Tibial artery (tissue), 4 donors: Measurements from ENCODE around the gene ERC1.

Source experiments
- DNase-seq, 2 donors: peaks; one replicate each; pipeline ENCODE4 v3.0.0-alpha.2; 2019
- H3K27ac ChIP-seq, 2 donors: fragments of 200-600 bp; sonication (generic) in 1 of 2; 1 replicate in 1 of 2; 2 replicates in 1 of 2; pipeline ENCODE4 v1.5.1; 2018 to 2019; ENCODE audit warnings: mild to moderate bottlenecking in 1 of 2
- H3K27me3 ChIP-seq, 2 donors: fragments of 200-600 bp; sonication (generic) in 1 of 2; one replicate each; pipeline versions ENCODE4 v1.5.1 to v1.6.0; 2016 to 2019
- H3K36me3 ChIP-seq, 3 donors: fragments of 200-600 bp; sonication (generic) in 2 of 3; one replicate each; pipeline ENCODE4 v1.5.1; 2016 to 2019; ENCODE audit warnings: mild to moderate bottlenecking in 2 of 3
- H3K4me1 ChIP-seq, 4 donors: fragments of 200-600 bp; sonication (generic) in 2 of 4; 1 replicate in 3 of 4; 2 replicates in 1 of 4; pipeline ENCODE4 v1.5.1; 2016 to 2019
- H3K4me3 ChIP-seq, 2 donors: fragments of 200-600 bp; sonication (generic) in 1 of 2; 1 replicate in 1 of 2; 2 replicates in 1 of 2; pipeline ENCODE4 v1.5.1; 2018 to 2019; ENCODE audit warnings: mild to moderate bottlenecking in 2 of 2
- H3K9me3 ChIP-seq, 3 donors: fragments of 200-600 bp; sonication (generic) in 1 of 3; one replicate each; pipeline ENCODE4 v1.5.1; 2016 to 2019
- CTCF ChIP-seq, 2 experiments: fragments of 200-600 bp in 1 of 2; fragments of 450-650 bp in 1 of 2; IDR thresholded peaks; one replicate each; pipeline ENCODE4 v1.5.1; 2017 to 2019; ENCODE audit warnings: antibody characterized with exemption in 2 of 2, mild to moderate bottlenecking in 1 of 2, moderate library complexity in 1 of 2
- intact Hi-C: fragments of 100-400 bp; cut with DNase I; formaldehyde crosslinking; loops from one replicate; pipeline ENCODE4 v1.15.0; 2023; ENCODE audit warnings: low total_unique reads

ERC1 gene

GRCh38 chr12:1199700-1200099 is 208.7 kb downstream of the ERC1 start:
- Histone ChIP-seq H3K9me3 (no peaks in the 10 kb centered on the region), H3K27ac (no peak overlapping the region), H3K4me3 (no peak overlapping the region), H3K4me1 (peaks cover 0 to 11% (median 0%) of the 10 kb centered on the region in 4 donors), H3K36me3 (peaks cover 4 to 27% (median 14%) of the 10 kb centered on the region in 3 donors), H3K27me3 (no peaks in the 10 kb centered on the region)
- DNase-seq, result no peak
- intact Hi-C loops, result no loop called here
- TF ChIP-seq CTCF (IDR thresholded peaks at IDR 0.05), result no peak

GRCh38 chr12:1201030-1201429 is 210.0 kb downstream of the ERC1 start:
- intact Hi-C loops, result no loop called here
- Histone ChIP-seq H3K4me1 (peaks cover 0 to 22% (median 4%) of the 10 kb centered on the region in 4 donors), H3K36me3 (peaks cover 4 to 22% (median 14%) of the 10 kb centered on the region in 3 donors), H3K9me3 (no peaks in the 10 kb centered on the region), H3K4me3 (no peak overlapping the region), H3K27me3 (no peaks in the 10 kb centered on the region), H3K27ac (no peak overlapping the region)
- no peak for TF ChIP-seq CTCF (IDR thresholded peaks at IDR 0.05)
- no peak for DNase-seq

GRCh38 chr12:1201886-1202285 is 210.9 kb downstream of the ERC1 start:
- intact Hi-C loops, result no loop called here
- no peak overlapping the region for H3K4me3 ChIP-seq
- TF ChIP-seq CTCF (IDR thresholded peaks at IDR 0.05), result no peak

GRCh38 chr12:1203735-1204019 is 212.7 kb downstream of the ERC1 start:
- Histone ChIP-seq H3K27ac (peak overlapping the region in 1 of 2 donors; percentile 53), H3K27me3 (no peaks in the 10 kb centered on the region), H3K9me3 (no peaks in the 10 kb centered on the region), H3K36me3 (peaks cover 0 to 4% (median 2%) of the 10 kb centered on the region in 3 donors), H3K4me3 (no peak overlapping the region), H3K4me1 (peaks cover 0 to 30% (median 6%) of the 10 kb centered on the region in 4 donors)
- TF ChIP-seq CTCF (IDR thresholded peaks at IDR 0.05), result no peak
- intact Hi-C loops, result no loop called here
- DNase-seq, result no peak

More at GRCh38 chr12:1201886-1202285, 210.9 kb downstream of the ERC1 start:
- DNase-seq, result no peak
- Histone ChIP-seq H3K36me3 (peaks cover 4 to 17% (median 14%) of the 10 kb centered on the region in 3 donors), H3K27me3 (no peaks in the 10 kb centered on the region), H3K9me3 (no peaks in the 10 kb centered on the region), H3K4me1 (peaks cover 0 to 30% (median 6%) of the 10 kb centered on the region in 4 donors), H3K27ac (no peak overlapping the region)

GRCh38 chr12:1204581-1205121 is 213.6 kb downstream of the ERC1 start:
- Histone ChIP-seq H3K36me3 (no peaks in the 10 kb centered on the region), H3K27me3 (no peaks in the 10 kb centered on the region), H3K4me3 (peak overlapping the region; percentile 44 to 49), H3K27ac (peak overlapping the region; percentile 48 to 53), H3K9me3 (no peaks in the 10 kb centered on the region), H3K4me1 (peaks cover 0 to 30% (median 6%) of the 10 kb centered on the region in 4 donors)
- TF ChIP-seq CTCF (IDR thresholded peaks at IDR 0.05), result no peak
- no peak for DNase-seq
- intact Hi-C loops, result no loop called here
